Measurements from ENCODE around the gene CDH4.

CDH4 gene

DNA sequence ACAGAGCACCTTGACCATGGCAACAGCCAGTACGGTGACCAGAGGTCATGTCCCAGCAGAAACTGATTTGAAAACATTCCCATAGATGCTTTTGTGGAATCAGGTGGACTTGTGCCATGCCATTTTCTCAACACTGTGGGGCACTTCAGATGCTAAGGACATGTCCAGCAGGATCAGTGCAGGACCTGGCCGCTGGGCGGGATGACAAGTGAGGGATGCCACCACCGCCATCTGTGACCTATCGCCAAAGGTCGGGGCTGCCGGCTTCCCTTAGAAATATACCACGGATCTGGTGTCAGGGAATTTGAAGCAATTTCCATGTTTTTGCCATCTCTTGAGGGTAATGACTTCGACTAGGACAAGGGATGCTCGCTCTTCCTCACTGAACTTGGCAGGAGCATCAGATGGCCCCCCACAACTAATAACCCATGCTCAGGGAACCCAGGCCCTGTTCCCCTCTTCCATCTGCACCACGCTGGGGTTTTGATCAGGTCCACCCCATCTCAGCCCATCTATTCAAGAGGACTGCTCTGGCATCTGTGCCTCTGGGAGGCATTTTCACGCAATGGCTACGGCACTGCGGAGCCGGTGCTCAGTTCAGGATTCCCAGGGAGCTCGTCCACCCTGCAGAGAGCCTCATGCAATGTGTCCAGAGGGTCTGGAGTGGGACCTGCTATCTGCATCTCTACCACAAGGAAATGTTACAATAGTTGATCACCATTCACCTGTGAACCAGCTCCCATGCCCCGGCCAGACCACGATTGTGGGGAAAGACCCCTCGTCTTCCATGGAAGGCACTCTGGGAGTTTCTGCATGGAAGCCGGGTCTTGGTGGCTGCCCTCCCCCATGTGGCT lies 511.1 kb downstream of the CDH4 start:
- no peak for DNase-seq

DNA sequence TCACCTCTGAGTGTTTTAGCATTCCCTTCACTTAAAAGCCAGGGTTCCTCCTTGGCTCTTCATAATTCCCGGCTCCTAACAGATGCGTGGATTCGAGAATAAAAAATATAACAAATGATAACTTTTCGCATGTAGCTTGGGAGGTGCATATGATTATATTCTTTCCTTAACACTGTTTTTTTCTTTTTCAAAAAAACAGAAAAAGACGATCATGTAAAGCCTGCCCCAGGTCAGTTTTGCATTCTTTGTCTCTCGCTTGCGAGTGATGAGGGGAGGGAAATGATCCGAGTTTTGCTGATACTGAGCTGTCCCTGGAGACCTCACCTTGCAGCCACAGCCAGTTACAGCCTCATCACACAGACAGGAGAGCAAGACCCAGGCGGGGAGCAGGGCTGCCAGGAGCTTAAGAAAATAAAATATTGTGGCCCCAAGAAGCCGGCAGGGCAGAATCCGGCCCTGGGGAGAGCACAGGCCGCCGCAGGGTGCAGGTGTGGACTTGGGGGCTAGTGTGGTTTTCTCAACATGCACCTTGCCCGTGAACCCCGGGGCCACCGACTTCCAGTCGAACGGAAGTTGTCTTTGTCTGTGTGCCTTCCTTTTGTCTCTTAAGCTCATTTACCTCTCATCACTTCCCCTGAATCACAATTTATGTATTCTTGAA lies 511.8 kb downstream of the CDH4 start:
- no peak for DNase-seq

DNA sequence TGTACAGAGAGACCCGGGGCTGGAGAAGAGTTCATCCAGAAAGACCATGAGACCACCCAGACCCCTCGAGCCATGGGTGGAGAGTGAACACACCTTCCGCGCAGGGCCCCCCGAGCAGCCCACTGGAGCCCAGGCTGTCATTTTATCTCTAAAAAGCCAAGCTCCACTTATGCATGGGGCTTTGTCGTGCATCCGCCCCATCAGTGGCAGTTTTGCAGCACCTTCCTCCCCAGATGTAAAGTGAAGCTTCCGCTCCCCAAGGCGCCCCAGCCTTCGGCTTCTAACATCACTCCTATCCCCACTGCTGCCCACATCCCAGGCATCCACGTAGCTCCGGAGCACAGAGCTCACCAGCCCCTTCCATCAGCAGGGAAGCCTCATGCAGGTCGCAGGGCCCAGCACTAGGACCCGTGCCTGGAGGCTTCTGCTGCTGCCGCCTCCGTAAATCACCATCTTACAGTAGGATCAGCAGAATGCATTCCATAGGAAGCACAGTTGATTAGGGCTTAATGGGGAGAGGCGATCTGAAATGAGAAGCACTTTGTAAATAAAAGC lies 512.5 kb downstream of the CDH4 start:
- DNase-seq: no peak

GRCh38 chr20:61765081-61765870 lies 513.2 kb downstream of the CDH4 start:
- no peak for DNase-seq

- DNase-seq: no peak
Observed at GRCh38 chr20:61765871-61766654, 514.0 kb downstream of the CDH4 start.

DNA sequence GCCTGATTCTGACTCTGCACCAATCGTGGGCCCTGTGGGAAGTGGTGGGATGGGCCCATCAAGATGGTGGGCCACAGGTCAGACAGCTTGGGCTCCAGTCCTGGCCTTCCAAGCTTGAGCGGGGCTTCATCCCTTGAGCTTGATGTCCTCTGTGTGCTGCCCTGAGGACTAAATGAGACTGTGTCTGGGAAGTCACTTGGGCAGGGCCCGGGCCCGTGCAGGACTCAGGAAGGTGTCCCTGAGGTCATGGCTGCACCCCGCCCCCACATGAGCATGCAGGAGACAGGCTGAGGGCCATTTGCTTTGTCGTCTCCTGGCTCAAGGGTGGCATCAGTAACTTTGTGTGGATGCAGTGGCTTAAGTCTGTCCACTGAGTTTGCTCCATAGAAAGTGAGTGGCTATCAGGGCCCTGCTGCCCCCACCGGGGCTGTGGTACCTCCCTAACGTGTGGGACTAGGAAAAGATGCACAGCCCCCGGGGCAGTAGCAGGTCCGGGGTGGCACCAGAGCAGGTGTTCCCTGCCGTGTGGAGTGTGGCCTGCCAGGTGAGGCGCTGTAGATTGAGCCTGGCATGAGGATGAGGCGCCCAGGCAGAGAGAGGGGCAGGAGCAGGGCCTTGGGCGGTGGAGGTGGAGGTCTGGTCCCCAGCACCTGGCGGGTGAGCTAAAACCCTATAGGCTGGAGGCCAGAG lies 515.0 kb downstream of the CDH4 start:
- no peak for DNase-seq

DNA sequence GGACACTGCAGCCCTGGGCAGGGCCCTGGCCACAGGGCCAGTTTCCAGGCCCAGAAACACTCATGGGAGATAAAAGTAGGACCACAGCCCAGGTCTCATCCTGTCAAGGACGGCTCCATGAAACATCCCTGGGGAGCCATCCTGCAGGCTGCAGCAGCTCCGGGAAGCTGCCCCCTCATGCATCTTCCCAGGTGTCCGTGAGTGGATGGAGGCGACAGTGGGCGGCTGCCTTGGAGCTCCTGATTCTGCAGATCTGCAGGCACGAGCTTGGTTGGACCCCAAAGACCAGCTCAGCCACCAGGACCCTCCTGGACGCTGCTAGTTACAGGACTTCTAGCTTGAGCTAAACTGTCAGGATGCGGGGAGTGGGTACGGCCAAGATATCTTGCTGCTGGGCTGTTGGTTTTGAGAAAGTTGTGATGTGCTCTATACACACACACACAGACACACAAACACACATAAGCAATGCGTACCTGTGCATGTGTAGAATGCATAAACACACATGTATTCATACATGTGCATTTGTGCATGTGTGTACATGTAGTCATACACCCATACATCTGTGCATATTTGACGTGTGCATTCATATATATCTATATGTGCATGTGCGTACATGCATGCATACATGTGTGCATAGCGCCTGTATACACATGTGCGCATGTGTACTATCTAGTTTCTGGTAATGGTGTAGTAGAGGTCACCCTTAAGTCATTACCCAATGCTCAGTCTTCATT lies 515.9 kb downstream of the CDH4 start:
- no peak for DNase-seq

- no peak for DNase-seq
Observed at GRCh38 chr20:61768571-61769285, 516.7 kb downstream of the CDH4 start.

GRCh38 chr20:61769286-61769832 lies 517.3 kb downstream of the CDH4 start:
- no peak for DNase-seq

GRCh38 chr20:61770113-61770585 lies 518.1 kb downstream of the CDH4 start:
- DNase-seq: no peak

GRCh38 chr20:61771805-61772350 lies 519.8 kb downstream of the CDH4 start:
- no peak for DNase-seq

DNA sequence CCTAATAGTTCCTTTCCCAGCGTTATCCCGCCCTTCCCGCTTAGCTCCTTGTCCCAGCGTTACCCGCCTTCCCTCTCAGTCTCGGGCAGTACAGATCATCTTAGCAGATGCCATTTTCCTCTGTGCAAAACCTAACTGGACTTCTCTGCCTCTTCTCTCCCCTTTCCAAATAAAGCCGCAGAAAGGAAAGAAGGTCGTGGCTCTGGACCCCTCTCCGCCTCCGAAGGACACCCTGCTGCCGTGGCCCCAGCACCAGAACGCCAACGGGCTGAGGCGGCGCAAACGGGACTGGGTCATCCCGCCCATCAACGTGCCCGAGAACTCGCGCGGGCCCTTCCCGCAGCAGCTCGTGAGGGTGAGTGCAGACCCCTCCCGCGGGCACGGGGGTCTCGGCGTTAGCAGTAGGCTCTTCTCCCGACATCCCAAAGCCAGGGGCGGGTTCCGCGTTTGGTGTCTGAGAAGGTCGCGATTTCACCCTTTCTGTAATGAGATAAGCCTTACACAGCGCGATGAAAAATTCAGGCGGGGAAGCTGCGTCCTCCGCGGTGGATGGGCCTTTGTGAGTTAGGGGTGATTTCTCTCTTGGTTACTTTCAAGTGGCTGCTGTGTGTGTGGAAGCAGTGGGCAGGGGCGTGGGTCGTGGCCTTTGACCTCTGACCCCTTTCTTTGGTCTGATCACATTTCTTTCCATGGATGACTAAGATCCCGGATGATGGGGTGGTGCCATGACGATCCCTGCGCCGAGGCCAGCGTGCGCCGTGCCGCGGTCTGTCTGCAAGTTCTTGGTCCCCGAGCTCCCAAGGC lies 521.0 kb downstream of the CDH4 start:
- no peak for DNase-seq

- DNase-seq: no peak
Observed at GRCh38 chr20:61773926-61774587, 522.0 kb downstream of the CDH4 start.

DNA sequence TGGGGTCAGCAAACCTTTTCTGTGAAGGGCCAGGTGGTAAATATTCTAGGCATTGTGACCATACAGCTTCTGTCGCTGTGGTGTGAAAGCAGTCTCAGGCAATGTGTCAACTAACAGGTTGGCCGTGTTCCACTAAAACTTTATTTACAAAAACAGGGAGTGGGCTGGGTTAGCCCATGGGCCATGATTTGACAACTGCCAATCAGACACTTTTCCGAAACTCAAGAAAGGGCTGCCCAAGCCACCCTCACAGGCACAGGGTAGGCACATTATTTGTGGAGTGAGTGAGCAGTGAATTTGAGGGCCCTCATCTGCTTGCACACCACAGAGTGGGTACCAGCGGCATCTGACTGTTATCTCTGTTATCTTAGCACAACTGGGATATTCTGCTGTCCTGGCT lies 523.4 kb downstream of the CDH4 start:
- no peak for DNase-seq

- no peak for DNase-seq
Observed at GRCh38 chr20:61776491-61777075, 524.5 kb downstream of the CDH4 start.

DNA sequence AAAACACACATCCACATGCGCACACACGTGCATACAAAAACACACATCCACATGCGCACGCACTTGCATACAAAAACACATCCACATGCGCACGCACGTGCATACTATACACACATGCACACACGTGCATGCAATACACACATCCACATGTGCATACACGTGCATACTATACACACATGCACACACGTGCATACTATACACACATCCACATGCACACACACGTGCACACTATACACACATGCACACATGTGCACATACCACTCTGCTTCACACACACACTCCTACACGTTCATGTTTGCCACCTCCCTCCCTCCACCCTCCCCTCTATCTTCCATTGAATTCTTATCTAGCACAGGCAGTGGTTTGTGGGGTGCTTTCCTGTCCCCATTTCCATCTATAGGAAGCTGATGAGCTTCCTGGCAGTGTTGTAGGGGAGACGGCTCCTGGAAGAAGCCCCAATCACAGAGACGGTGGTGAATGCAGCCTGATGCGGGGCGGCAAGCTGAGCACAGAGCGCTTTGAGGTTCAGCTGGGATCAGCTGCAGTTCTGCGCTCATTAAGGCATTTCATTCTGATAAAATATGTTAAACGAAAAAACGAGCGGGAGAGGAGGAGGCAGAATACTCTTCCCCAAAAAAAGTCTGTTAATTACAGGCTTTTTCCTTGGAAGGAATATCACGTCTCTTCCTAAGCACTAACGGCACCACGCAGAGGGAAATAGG lies 525.9 kb downstream of the CDH4 start:
- DNase-seq: no peak

- DNase-seq: no peak
Observed at GRCh38 chr20:61778495-61778863, 526.4 kb downstream of the CDH4 start.
